PC-3 (cell line): ENCODE results near the gene INVS.

Source experiments
- EZH2phosphoT487 ChIP-seq: fragments of 300-600 bp; sonication (generic); IDR thresholded peaks from 2 replicates; pipeline ENCODE4 v1.6.1; 2018; ENCODE audit warnings: mild to moderate bottlenecking, antibody characterized with exemption, low read length, borderline replicate concordance
- TF ChIP-seq, protein P1 (sequence below): fragments of 300-600 bp; sonication (generic); conservative IDR thresholded peaks from 2 replicates; pipeline ENCODE4 v1.5.1; 2017; ENCODE audit warnings: antibody characterized with exemption, low read depth, mild to moderate bottlenecking, low read length

DNA sequence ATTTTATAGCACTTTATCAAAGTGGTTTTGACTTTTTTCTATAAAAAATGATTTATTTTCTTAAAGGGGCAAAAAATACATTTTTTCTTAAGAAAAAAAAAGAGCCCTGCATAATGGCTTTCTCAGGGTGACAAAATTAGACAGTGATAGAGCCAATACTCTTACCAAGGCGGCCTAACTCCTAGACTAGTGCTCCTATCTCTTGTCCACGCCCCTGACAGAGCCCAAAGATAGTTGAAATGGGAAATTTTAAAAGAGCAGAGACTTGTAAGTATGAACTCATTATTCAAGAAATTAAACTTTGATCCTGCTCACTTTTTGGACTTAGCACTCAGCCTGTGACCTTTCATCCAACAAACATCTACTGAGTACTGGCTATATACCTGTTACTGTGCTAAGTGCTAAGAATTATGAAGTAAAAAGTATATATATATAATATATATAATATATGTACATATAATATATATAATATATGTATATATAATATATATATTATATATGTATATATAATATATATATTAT, 1.2 kb downstream of the INVS start:
- TF ChIP-seq, protein P1, sequence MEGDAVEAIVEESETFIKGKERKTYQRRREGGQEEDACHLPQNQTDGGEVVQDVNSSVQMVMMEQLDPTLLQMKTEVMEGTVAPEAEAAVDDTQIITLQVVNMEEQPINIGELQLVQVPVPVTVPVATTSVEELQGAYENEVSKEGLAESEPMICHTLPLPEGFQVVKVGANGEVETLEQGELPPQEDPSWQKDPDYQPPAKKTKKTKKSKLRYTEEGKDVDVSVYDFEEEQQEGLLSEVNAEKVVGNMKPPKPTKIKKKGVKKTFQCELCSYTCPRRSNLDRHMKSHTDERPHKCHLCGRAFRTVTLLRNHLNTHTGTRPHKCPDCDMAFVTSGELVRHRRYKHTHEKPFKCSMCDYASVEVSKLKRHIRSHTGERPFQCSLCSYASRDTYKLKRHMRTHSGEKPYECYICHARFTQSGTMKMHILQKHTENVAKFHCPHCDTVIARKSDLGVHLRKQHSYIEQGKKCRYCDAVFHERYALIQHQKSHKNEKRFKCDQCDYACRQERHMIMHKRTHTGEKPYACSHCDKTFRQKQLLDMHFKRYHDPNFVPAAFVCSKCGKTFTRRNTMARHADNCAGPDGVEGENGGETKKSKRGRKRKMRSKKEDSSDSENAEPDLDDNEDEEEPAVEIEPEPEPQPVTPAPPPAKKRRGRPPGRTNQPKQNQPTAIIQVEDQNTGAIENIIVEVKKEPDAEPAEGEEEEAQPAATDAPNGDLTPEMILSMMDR = no peak
- no peak for TF ChIP-seq EZH2phosphoT487
